Neuronal stem cell (in vitro differentiated cells): ENCODE measurements around the gene CXXC1.

Experiments used
- DNase-seq: peaks from one replicate; pipeline ENCODE4 v3.0.0-alpha.2; 2013; ENCODE audit warnings: low spot score
- H2AFZ ChIP-seq: one replicate; pipeline ENCODE4 v1.6.1; 2013; ENCODE audit warnings: mild to moderate bottlenecking, low read length, inconsistent platforms
- H2AK5ac ChIP-seq: 2 replicates; pipeline ENCODE4 v1.6.1; 2013; ENCODE audit warnings: low read depth, mild to moderate bottlenecking, inconsistent platforms, low read length, moderate library complexity, mixed read lengths
- H2BK120ac ChIP-seq: 2 replicates; pipeline ENCODE4 v1.6.1; 2013; ENCODE audit warnings: low read depth, mild to moderate bottlenecking, inconsistent platforms, low read length, moderate library complexity, mixed read lengths
- H2BK12ac ChIP-seq: one replicate; pipeline ENCODE4 v1.6.1; 2013; ENCODE audit warnings: low read length, inconsistent platforms
- H2BK15ac ChIP-seq: 2 replicates; pipeline ENCODE4 v1.6.1; 2013; ENCODE audit warnings: mild to moderate bottlenecking, low read length, inconsistent platforms, mixed read lengths
- H2BK5ac ChIP-seq: one replicate; pipeline ENCODE4 v1.6.1; 2013; ENCODE audit warnings: inconsistent platforms, mild to moderate bottlenecking, low read length, moderate library complexity
- H3K14ac ChIP-seq: one replicate; pipeline ENCODE4 v1.6.1; 2013; ENCODE audit warnings: low read length, inconsistent platforms
- H3K18ac ChIP-seq: 2 replicates; pipeline ENCODE4 v1.6.1; 2013; ENCODE audit warnings: low read length, inconsistent platforms
- H3K23ac ChIP-seq: 2 replicates; pipeline ENCODE4 v1.6.1; 2013; ENCODE audit warnings: low read depth, mild to moderate bottlenecking, mixed read lengths, low read length, inconsistent platforms; ENCODE audit not compliant: poor library complexity
- H3K27ac ChIP-seq: replicated peaks from 3 replicates; pipeline ENCODE4 v1.5.1; 2013; ENCODE audit warnings: low read length, inconsistent platforms
- H3K27me3 ChIP-seq, 3 experiments: 2 replicates each; pipeline ENCODE4 v1.6.1; 2013; ENCODE audit warnings: low read length in 3 of 3, mild to moderate bottlenecking in 2 of 3, inconsistent platforms in 1 of 3, low read depth in 1 of 3, mixed read lengths in 1 of 3, moderate library complexity in 1 of 3; ENCODE audit not compliant: control insufficient read depth in 3 of 3, insufficient read depth in 3 of 3
- H3K36me3 ChIP-seq, 2 donors: replicated peaks in 1 of 2; 2 replicates each; pipeline ENCODE4 v1.6.1; 2013; ENCODE audit warnings: low read length in 2 of 2; ENCODE audit not compliant: control insufficient read depth in 2 of 2, insufficient read depth in 2 of 2
- H3K4ac ChIP-seq: 2 replicates; pipeline ENCODE4 v1.6.1; 2013; ENCODE audit warnings: inconsistent platforms, mild to moderate bottlenecking, low read length, moderate library complexity
- H3K4me1 ChIP-seq, 2 donors: 1 replicate in 1 of 2; 2 replicates in 1 of 2; pipeline ENCODE4 v1.6.1; 2013; ENCODE audit warnings: low read length in 2 of 2, low read depth in 1 of 2; ENCODE audit not compliant: control insufficient read depth in 2 of 2, insufficient read depth in 1 of 2
- H3K4me2 ChIP-seq: one replicate; pipeline ENCODE4 v1.6.1; 2013; ENCODE audit warnings: mild to moderate bottlenecking, low read length, inconsistent platforms; ENCODE audit not compliant: insufficient read depth, poor library complexity, severe bottlenecking
- H3K4me3 ChIP-seq, 2 donors: 2 replicates each; pipeline ENCODE4 v1.5.1; 2013; ENCODE audit warnings: low read length in 2 of 2, mild to moderate bottlenecking in 2 of 2, inconsistent platforms in 1 of 2, moderate library complexity in 1 of 2
- H3K79me1 ChIP-seq: one replicate; pipeline ENCODE4 v1.6.1; 2013; ENCODE audit warnings: low read depth, mild to moderate bottlenecking, inconsistent platforms, low read length, moderate library complexity
- H3K9ac ChIP-seq: one replicate; pipeline ENCODE4 v1.6.1; 2013; ENCODE audit warnings: mild to moderate bottlenecking, low read depth, low read length, inconsistent platforms; ENCODE audit not compliant: poor library complexity
- H3K9me3 ChIP-seq, 2 donors: replicated peaks in 1 of 2; 2 replicates each; pipeline versions ENCODE3 to v1.6.1; 2013; ENCODE audit warnings: low read length in 2 of 2, mild to moderate bottlenecking in 2 of 2, inconsistent platforms in 1 of 2, low read depth in 1 of 2, mixed read lengths in 1 of 2, moderate library complexity in 1 of 2; ENCODE audit not compliant: control insufficient read depth in 2 of 2, insufficient read depth in 1 of 2
- H4K8ac ChIP-seq: one replicate; pipeline ENCODE4 v1.6.1; 2013; ENCODE audit warnings: low read depth, mild to moderate bottlenecking, inconsistent platforms, low read length, moderate library complexity
- H4K91ac ChIP-seq: one replicate; pipeline ENCODE4 v1.6.1; 2013; ENCODE audit warnings: low read length, low read depth, mild to moderate bottlenecking, inconsistent platforms; ENCODE audit not compliant: poor library complexity
- WGBS, 2 donors: extraction: QIAGEN DNeasy Blood & Tissue Kit; methylation state at CpG; one replicate each; pipeline ENCODE4 v1.1.7; 2013; ENCODE audit warnings: missing lambda C conversion rate in 2 of 2, mixed read lengths in 1 of 2; ENCODE audit not compliant: insufficient read length in 2 of 2, insufficient replicate concordance in 1 of 2; ENCODE audit errors: extremely low coverage in 2 of 2; 5-methylcytosine and 5-hydroxymethylcytosine counted together

The CXXC1 gene

DNA sequence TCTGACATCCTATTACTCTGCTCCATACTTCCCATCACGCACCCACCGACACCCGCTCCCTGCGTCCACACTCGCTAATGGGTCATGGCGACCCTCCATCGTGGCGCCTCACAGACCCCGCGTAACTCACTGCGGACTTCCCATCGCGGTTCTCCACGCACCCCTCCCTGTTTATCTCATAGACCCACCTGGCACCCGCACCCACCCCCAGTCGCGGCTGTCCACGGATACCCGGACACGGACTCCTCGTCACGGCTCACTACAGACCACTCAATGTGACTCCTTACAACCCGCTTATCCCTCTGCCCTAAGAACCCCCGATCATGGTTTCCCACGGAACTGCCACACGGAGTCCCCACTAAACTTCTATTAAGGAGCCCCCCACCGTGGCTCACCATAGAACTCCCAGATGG, 458 bp downstream of the CXXC1 start:
- H2BK120ac ChIP-seq: no peak overlapping the region
- H4K8ac ChIP-seq: no peak overlapping the region
- DNase-seq: no peak
- H3K14ac ChIP-seq: peak overlapping the region; percentile 39
- no peak overlapping the region for H3K27ac ChIP-seq
- peak overlapping the region; percentile 17 for H3K18ac ChIP-seq
- no peaks in the 10 kb centered on the region for H3K9me3 ChIP-seq
- peak overlapping the region; percentile 92 for H3K4me2 ChIP-seq
- H3K36me3 ChIP-seq: peaks cover 33 to 44% of the 10 kb centered on the region in 2 donors
- no CpG with 5 or more reads among the region's 27 CpGs for WGBS, 2 donors
- peaks cover 0 to 8% (median 0%) of the 10 kb centered on the region in 3 experiments for H3K27me3 ChIP-seq
- H3K79me1 ChIP-seq: peaks cover 16% of the 10 kb centered on the region
- no peak overlapping the region for H4K91ac ChIP-seq
- H2AFZ ChIP-seq: peak overlapping the region; percentile 89
- H3K4ac ChIP-seq: no peak overlapping the region
- no peak overlapping the region for H2BK12ac ChIP-seq
- H3K9ac ChIP-seq: peak overlapping the region; percentile 79
- H3K4me3 ChIP-seq: peak overlapping the region; percentile 64 to 97
- H2BK5ac ChIP-seq: no peak overlapping the region
- H2BK15ac ChIP-seq: no peak overlapping the region
- peak overlapping the region; percentile 73 for H2AK5ac ChIP-seq
- peaks cover 6 to 7% of the 10 kb centered on the region in 2 donors for H3K4me1 ChIP-seq
- H3K23ac ChIP-seq: peak overlapping the region; percentile 70

DNA sequence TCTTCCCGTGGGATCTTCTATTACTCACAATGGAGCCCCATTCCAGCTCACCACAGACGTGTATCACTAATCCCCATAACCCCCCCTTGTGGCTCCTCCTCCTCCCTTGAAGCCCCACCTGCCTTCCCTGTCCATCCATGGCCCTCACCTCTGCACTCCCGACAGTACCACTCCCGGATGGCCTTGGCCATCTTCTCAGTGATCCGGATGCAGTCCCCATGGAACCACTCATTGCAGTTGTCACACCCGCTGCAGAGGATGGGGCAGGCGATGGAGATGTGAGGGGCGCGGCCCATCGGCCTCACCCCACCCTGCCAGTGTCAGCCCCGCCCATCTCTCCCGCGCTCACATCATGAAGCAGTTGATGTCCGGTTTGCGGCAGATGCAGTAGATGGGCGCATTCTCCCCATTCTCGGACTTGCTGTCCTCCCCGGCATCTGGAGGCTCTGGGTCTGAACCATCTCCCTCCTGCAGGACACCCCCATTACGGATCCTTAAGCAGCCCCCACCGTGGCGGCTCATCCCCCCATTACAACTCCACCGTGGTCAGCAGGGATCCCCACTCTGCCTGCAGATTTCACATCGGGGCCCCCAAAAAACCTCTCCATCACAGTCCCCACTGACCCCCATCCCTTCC, 983 bp downstream of the CXXC1 start:
- no peak overlapping the region for H2BK5ac ChIP-seq
- no peak overlapping the region for H3K27ac ChIP-seq
- H3K14ac ChIP-seq: peak overlapping the region; percentile 39
- no peak overlapping the region for H3K4ac ChIP-seq
- peak overlapping the region; percentile 3 for H2BK12ac ChIP-seq
- H2BK15ac ChIP-seq: no peak overlapping the region
- peak overlapping the region; percentile 89 for H2AFZ ChIP-seq
- peaks cover 33 to 46% of the 10 kb centered on the region in 2 donors for H3K36me3 ChIP-seq
- peak overlapping the region; percentile 73 for H2AK5ac ChIP-seq
- peak overlapping the region; percentile 59 for H4K8ac ChIP-seq
- DNase-seq: no peak
- no CpG with 5 or more reads among the region's 23 CpGs for WGBS, 2 donors
- no peak overlapping the region for H2BK120ac ChIP-seq
- peak overlapping the region; percentile 70 for H3K23ac ChIP-seq
- peaks cover 0 to 8% (median 0%) of the 10 kb centered on the region in 3 experiments for H3K27me3 ChIP-seq
- H3K4me1 ChIP-seq: peaks cover 6 to 8% of the 10 kb centered on the region in 2 donors
- peaks cover 16% of the 10 kb centered on the region for H3K79me1 ChIP-seq
- H3K4me2 ChIP-seq: peak overlapping the region; percentile 92
- H4K91ac ChIP-seq: no peak overlapping the region
- no peaks in the 10 kb centered on the region for H3K9me3 ChIP-seq
- peak overlapping the region; percentile 38 for H3K18ac ChIP-seq
- H3K9ac ChIP-seq: peak overlapping the region; percentile 79
- peak overlapping the region; percentile 64 to 97 for H3K4me3 ChIP-seq

DNA sequence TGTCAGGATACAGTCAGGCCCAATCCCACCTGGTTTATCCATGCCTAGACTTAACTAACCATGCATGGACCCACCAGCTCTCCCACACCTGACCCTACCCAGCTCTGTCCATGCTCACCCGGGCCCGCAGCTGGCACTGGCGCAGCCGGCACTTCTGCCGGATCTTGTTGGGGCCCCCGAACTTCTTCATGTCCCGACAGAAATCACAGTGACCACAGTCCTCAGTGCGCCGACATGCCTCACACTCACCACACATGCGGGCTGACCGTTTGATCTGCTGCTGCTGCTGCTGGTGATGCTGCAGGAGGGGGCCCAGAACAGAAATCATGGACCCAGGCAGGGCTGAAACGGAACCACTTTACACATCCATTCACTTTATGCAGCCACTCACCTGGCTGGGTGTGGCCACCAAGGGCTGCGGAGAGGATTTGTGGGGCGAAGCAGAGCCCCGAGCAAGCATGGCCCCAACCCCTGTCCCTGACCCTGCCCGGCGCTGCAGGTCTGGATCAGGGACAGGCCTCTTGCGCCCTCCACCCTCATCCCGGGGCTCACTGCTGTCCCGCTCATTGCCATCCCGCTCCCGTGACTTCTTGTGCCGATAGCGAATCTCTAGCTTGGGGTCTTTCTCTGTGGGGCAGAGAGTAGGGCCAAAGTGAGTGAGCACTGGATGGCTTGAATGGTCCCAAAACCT, 1.7 kb downstream of the CXXC1 start:
- no peak overlapping the region for H3K18ac ChIP-seq
- no peak overlapping the region for H2BK12ac ChIP-seq
- H3K27me3 ChIP-seq: peaks cover 0 to 8% (median 0%) of the 10 kb centered on the region in 3 experiments
- peaks cover 33 to 46% of the 10 kb centered on the region in 2 donors for H3K36me3 ChIP-seq
- H3K4me1 ChIP-seq: peaks cover 6 to 9% of the 10 kb centered on the region in 2 donors
- no peak overlapping the region for H4K91ac ChIP-seq
- H3K14ac ChIP-seq: no peak overlapping the region
- H3K4me3 ChIP-seq: peak overlapping the region in 1 of 2 donors; percentile 64
- H4K8ac ChIP-seq: no peak overlapping the region
- no peak for DNase-seq
- no peak overlapping the region for H2BK5ac ChIP-seq
- no peaks in the 10 kb centered on the region for H3K9me3 ChIP-seq
- no peak overlapping the region for H3K9ac ChIP-seq
- H2AK5ac ChIP-seq: no peak overlapping the region
- no peak overlapping the region for H2BK120ac ChIP-seq
- no peak overlapping the region for H2BK15ac ChIP-seq
- H2AFZ ChIP-seq: no peak overlapping the region
- no peak overlapping the region for H3K27ac ChIP-seq
- H3K4me2 ChIP-seq: no peak overlapping the region
- no peak overlapping the region for H3K4ac ChIP-seq
- H3K79me1 ChIP-seq: peaks cover 19% of the 10 kb centered on the region
- no CpG with 5 or more reads among the region's 24 CpGs for WGBS, 2 donors
- H3K23ac ChIP-seq: peak overlapping the region; percentile 55

DNA sequence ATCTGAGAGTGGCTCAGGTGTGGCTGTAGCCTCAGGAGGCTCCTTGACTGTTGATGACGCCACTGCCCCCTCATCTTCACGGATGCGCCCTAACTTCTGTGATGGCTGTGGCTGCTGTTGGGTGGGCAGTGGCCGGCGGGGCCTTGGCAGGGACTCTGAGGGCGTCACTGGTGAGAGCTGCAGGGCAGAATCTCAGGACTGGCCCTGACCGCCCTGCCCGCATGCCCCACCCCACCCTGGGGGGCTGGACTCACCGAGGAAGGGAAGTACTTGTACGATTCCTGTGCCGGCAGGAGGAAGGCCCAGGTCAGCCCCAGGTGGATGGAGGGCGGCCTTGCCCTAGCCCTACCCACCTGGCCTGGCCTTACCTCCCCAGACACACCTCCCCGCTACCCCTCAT, 2.4 kb downstream of the CXXC1 start:
- H3K36me3 ChIP-seq: peaks cover 33 to 46% of the 10 kb centered on the region in 2 donors
- no peak overlapping the region for H3K4me3 ChIP-seq
- no peak overlapping the region for H3K4me2 ChIP-seq
- no peak overlapping the region for H4K91ac ChIP-seq
- H2BK5ac ChIP-seq: no peak overlapping the region
- no peak overlapping the region for H2BK15ac ChIP-seq
- no peak overlapping the region for H2BK12ac ChIP-seq
- H3K79me1 ChIP-seq: peaks cover 21% of the 10 kb centered on the region
- no peak overlapping the region for H4K8ac ChIP-seq
- no peaks in the 10 kb centered on the region for H3K9me3 ChIP-seq
- H3K23ac ChIP-seq: peak overlapping the region; percentile 55
- peaks cover 6 to 16% of the 10 kb centered on the region in 2 donors for H3K4me1 ChIP-seq
- no peak overlapping the region for H3K14ac ChIP-seq
- no peak overlapping the region for H3K4ac ChIP-seq
- H2AFZ ChIP-seq: no peak overlapping the region
- peak overlapping the region; percentile 12 for H3K9ac ChIP-seq
- DNase-seq: no peak
- no CpG with 5 or more reads among the region's 13 CpGs for WGBS, 2 donors
- peaks cover 0 to 8% (median 0%) of the 10 kb centered on the region in 3 experiments for H3K27me3 ChIP-seq
- no peak overlapping the region for H3K18ac ChIP-seq
- no peak overlapping the region for H2BK120ac ChIP-seq
- H2AK5ac ChIP-seq: no peak overlapping the region
- H3K27ac ChIP-seq: no peak overlapping the region
